Osteoblast (primary cell): ENCODE measurements around the gene CHDH. TPM values are rescaled to one million over a fixed set of nuclear protein-coding genes. Genes with fewer than 3 reads are reported as not detected.
A peak's percentile ranks its signal among the peaks of the same experiment; 100 is the strongest.

Experiments used
- DNase-seq: peaks from one replicate; pipeline ENCODE4 v3.0.0; 2011; ENCODE audit warnings: low spot score, mixed read lengths; ENCODE audit not compliant: insufficient read length; ENCODE audit errors: missing footprints
- H2AFZ ChIP-seq: 2 replicates; pipeline ENCODE4 v1.6.0; 2011; ENCODE audit warnings: mild to moderate bottlenecking, low read length
- H3K27ac ChIP-seq: 2 replicates; pipeline ENCODE4 v1.5.1; 2011; ENCODE audit warnings: mild to moderate bottlenecking, low read depth, low read length, moderate library complexity
- H3K27me3 ChIP-seq: 2 replicates; pipeline ENCODE4 v1.6.0; 2012; ENCODE audit warnings: mild to moderate bottlenecking, control low read depth, inconsistent platforms, low read length, moderate library complexity; ENCODE audit not compliant: insufficient read depth
- H3K36me3 ChIP-seq: 2 replicates; pipeline ENCODE4 v1.5.1; 2011; ENCODE audit warnings: mild to moderate bottlenecking, low read length, control low read depth, moderate library complexity; ENCODE audit not compliant: insufficient read depth
- H3K4me1 ChIP-seq: 2 replicates; pipeline ENCODE4 v1.5.1; 2011; ENCODE audit warnings: mild to moderate bottlenecking, low read length, control low read depth, moderate library complexity; ENCODE audit not compliant: insufficient read depth
- H3K4me2 ChIP-seq: 2 replicates; pipeline ENCODE4 v1.6.0; 2011; ENCODE audit warnings: mild to moderate bottlenecking, low read length; ENCODE audit not compliant: insufficient read depth
- H3K4me3 ChIP-seq: fragments of 200-600 bp; sonication (generic); 3 replicates; pipeline ENCODE4 v1.5.1; 2012; ENCODE audit warnings: mild to moderate bottlenecking, low read length, inconsistent platforms; ENCODE audit not compliant: insufficient read depth
- H3K79me2 ChIP-seq: 2 replicates; pipeline ENCODE4 v1.6.0; 2012; ENCODE audit warnings: mild to moderate bottlenecking, low read length, control low read depth, inconsistent platforms; ENCODE audit not compliant: insufficient read depth
- H3K9me3 ChIP-seq: 2 replicates; pipeline ENCODE4 v1.5.1; 2011; ENCODE audit warnings: low read depth, low read length, control low read depth
- H4K20me1 ChIP-seq: 2 replicates; pipeline ENCODE4 v1.6.0; 2012; ENCODE audit warnings: mild to moderate bottlenecking, low read length, control low read depth; ENCODE audit not compliant: insufficient read depth
- total RNA-seq: library from RNA; depleted of rRNA; stranded (reverse); fragments of >200 nt; gene quantifications from 2 replicates; pipeline ENCODE4 v1.2.3, GENCODE V29; 2012
- TF ChIP-seq, protein P1 (sequence below): IDR thresholded peaks from 2 replicates; pipeline ENCODE4 v1.5.1; 2011; ENCODE audit warnings: mild to moderate bottlenecking, low read depth, low read length, moderate library complexity; ENCODE audit errors: extremely low read depth

Gene CHDH
- total RNA-seq, 1 donor = 0.72 TPM

- Histone ChIP-seq H3K4me3 (peak overlapping the region; percentile 89), H3K36me3 (peaks cover 13% of the 10 kb centered on the region), H4K20me1 (peaks cover 3% of the 10 kb centered on the region), H3K4me1 (peaks cover 16% of the 10 kb centered on the region), H3K4me2 (peak overlapping the region; percentile 85), H3K27ac (peak overlapping the region; percentile 95), H2AFZ (peak overlapping the region; percentile 85), H3K9me3 (no peaks in the 10 kb centered on the region), H3K79me2 (peaks cover 43% of the 10 kb centered on the region), H3K27me3 (no peaks in the 10 kb centered on the region)
- TF ChIP-seq, protein P1, sequence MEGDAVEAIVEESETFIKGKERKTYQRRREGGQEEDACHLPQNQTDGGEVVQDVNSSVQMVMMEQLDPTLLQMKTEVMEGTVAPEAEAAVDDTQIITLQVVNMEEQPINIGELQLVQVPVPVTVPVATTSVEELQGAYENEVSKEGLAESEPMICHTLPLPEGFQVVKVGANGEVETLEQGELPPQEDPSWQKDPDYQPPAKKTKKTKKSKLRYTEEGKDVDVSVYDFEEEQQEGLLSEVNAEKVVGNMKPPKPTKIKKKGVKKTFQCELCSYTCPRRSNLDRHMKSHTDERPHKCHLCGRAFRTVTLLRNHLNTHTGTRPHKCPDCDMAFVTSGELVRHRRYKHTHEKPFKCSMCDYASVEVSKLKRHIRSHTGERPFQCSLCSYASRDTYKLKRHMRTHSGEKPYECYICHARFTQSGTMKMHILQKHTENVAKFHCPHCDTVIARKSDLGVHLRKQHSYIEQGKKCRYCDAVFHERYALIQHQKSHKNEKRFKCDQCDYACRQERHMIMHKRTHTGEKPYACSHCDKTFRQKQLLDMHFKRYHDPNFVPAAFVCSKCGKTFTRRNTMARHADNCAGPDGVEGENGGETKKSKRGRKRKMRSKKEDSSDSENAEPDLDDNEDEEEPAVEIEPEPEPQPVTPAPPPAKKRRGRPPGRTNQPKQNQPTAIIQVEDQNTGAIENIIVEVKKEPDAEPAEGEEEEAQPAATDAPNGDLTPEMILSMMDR = no peak
- DNase-seq = no peak
Measured at GRCh38 chr3:53890726-53891475, 44.7 kb upstream of the CHDH start.

- Histone ChIP-seq H3K27ac (no peak overlapping the region), H3K36me3 (peaks cover 29% of the 10 kb centered on the region), H3K4me2 (no peak overlapping the region), H3K9me3 (no peaks in the 10 kb centered on the region), H2AFZ (no peak overlapping the region), H3K79me2 (peaks cover 43% of the 10 kb centered on the region), H3K4me3 (no peak overlapping the region), H4K20me1 (peaks cover 3% of the 10 kb centered on the region), H3K27me3 (no peaks in the 10 kb centered on the region), H3K4me1 (peaks cover 16% of the 10 kb centered on the region)
- DNase-seq = no peak
- TF ChIP-seq, protein P1 = no peak
Measured at GRCh38 chr3:53888232-53888631, 42.0 kb upstream of the CHDH start.

DNA sequence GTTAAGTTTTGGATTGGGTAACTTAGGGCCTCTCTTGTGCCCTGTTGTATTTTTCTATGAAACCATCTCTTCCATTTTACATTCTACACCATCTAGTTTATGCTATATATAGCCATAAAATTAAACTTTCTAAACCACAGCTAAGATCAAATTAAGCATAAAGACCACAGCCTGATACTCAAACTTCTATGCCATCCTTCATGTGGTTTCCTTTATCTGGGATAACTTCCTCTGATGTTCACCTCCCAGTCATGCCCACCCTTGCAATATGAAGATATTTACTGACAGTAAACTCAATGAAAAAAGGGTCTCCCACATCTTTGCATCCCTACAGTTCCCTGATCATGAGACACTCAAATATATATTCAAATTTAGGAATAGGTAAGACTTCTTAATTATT is 41.2 kb upstream of the CHDH start:
- Histone ChIP-seq H3K27me3 (no peaks in the 10 kb centered on the region), H3K9me3 (no peaks in the 10 kb centered on the region), H3K27ac (no peak overlapping the region), H3K36me3 (peaks cover 29% of the 10 kb centered on the region), H2AFZ (no peak overlapping the region), H4K20me1 (peaks cover 3% of the 10 kb centered on the region), H3K4me2 (no peak overlapping the region), H3K79me2 (peaks cover 43% of the 10 kb centered on the region), H3K4me1 (peaks cover 16% of the 10 kb centered on the region), H3K4me3 (no peak overlapping the region)
- TF ChIP-seq, protein P1 = no peak
- DNase-seq = no peak

DNA sequence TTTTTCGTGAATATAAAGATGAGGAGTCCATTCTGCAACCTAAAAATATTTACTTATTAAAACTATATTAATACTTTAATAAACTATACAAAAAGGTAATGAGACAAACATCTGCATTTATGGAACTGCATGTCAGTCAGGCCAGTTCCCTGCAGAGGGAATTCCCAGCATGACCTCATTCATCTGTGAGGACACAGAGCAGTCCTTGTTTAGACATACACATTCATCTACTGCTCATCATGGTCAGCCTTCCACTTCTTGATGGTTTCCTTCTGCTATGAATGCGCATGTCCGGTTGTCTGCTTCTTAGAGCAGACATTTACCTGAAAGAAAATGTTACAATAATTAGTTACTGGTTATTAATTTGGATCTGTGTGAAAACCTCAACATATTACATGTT is 39.0 kb upstream of the CHDH start:
- Histone ChIP-seq H3K27ac (no peak overlapping the region), H3K27me3 (no peaks in the 10 kb centered on the region), H3K4me2 (no peak overlapping the region), H3K4me3 (no peak overlapping the region), H4K20me1 (no peaks in the 10 kb centered on the region), H3K4me1 (peaks cover 12% of the 10 kb centered on the region), H3K36me3 (peaks cover 29% of the 10 kb centered on the region), H2AFZ (no peak overlapping the region), H3K9me3 (no peaks in the 10 kb centered on the region), H3K79me2 (peaks cover 42% of the 10 kb centered on the region)
- TF ChIP-seq, protein P1 = no peak
- no peak for DNase-seq
